Subcutaneous adipose tissue (tissue), 4 donors: ENCODE measurements around the gene KCNH8. TPM values are rescaled to one million over a fixed set of nuclear protein-coding genes. Genes with fewer than 3 reads are reported as not detected.

Source experiments
- total RNA-seq, 4 donors: library from RNA; depleted of rRNA; stranded (reverse); fragments of >200 nt; gene quantifications; one replicate each; pipeline ENCODE4 v1.1.0, GENCODE V29; 2016
- TF ChIP-seq, protein P1 (sequence below): fragments of 450-650 bp; IDR thresholded peaks from one replicate; pipeline ENCODE4 v1.5.1; 2016; ENCODE audit warnings: low read depth, mild to moderate bottlenecking, control low read depth, antibody characterized with exemption, moderate library complexity

The KCNH8 gene
- total RNA-seq, 4 donors from 2014 or later: not detected

DNA sequence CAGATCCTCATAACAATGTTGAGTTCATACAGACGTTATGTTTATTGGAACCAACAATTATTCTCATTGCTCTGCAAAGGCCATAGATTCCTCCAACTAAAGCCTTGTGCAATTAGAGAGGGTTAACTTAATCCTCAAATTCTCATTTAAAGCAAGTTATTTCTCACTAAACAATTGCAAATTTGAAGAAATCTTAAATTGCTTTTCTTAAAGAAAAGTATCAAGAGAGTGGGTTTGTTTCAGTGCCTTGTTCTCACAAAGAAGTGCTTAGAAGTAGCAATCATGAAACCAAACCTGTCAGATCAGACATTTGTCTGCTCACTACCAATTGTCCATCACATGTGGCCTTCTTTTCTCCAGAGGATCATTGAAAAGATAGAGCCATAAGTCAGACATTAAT lies 124.8 kb downstream of the KCNH8 start:
- TF ChIP-seq, protein P1, sequence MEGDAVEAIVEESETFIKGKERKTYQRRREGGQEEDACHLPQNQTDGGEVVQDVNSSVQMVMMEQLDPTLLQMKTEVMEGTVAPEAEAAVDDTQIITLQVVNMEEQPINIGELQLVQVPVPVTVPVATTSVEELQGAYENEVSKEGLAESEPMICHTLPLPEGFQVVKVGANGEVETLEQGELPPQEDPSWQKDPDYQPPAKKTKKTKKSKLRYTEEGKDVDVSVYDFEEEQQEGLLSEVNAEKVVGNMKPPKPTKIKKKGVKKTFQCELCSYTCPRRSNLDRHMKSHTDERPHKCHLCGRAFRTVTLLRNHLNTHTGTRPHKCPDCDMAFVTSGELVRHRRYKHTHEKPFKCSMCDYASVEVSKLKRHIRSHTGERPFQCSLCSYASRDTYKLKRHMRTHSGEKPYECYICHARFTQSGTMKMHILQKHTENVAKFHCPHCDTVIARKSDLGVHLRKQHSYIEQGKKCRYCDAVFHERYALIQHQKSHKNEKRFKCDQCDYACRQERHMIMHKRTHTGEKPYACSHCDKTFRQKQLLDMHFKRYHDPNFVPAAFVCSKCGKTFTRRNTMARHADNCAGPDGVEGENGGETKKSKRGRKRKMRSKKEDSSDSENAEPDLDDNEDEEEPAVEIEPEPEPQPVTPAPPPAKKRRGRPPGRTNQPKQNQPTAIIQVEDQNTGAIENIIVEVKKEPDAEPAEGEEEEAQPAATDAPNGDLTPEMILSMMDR: no peak

DNA sequence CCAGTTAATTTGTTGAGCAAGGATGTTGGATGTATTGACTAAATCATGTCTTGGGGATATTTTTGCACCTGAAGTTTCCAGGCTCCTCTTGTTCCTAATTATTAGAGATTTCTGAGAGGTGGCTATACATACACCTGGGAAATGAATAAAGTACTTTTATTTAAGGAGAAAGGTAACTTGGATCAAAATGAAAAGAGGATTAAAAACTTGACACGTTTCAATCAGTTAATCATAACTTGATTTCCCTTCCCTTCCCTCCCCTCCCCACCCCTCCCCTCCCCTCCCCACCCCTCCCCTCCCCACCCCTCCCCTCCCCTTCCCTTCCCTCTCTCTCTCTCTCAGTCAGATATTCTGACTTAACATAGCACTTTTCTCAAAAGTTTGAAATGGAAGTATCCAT lies 126.3 kb downstream of the KCNH8 start:
- TF ChIP-seq, protein P1: no peak

DNA sequence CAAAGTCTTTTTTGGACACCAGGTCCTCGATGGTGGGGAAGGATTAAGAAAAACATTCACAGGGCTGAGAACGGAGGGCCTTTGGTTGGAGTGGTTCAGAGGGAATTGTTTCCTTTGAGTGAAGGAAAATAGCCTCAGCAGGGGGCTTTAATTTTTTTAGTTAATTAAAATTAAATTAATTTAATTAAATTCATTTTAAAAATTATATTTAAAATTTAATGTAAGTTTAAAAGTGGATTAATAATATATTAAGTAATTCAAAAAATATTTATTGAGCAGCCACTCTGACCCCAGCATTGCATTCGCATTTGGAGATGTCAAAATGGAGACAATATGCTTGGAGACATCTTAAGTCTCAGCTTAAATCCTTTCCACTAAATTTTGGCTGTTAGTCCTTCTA lies 136.7 kb downstream of the KCNH8 start:
- TF ChIP-seq, protein P1: no peak

DNA sequence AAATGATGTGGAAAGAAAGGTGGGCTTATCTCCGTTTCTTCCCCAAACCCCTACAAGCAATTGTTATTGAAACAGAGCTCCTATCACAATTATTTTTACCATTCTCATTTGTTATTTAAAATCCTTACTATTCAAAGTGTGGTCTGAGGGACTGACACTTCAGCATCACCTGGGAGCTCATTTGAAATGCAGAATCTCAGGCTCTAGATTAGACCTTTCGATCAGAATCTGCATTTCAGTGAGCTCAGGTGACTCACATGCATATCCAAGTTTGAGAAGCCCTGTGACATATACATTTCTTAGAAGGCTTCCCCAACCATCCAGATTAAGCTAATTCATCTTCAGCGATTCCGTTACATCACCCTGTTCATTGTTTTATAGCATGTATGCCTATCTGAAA lies 145.0 kb downstream of the KCNH8 start:
- TF ChIP-seq, protein P1: no peak

DNA sequence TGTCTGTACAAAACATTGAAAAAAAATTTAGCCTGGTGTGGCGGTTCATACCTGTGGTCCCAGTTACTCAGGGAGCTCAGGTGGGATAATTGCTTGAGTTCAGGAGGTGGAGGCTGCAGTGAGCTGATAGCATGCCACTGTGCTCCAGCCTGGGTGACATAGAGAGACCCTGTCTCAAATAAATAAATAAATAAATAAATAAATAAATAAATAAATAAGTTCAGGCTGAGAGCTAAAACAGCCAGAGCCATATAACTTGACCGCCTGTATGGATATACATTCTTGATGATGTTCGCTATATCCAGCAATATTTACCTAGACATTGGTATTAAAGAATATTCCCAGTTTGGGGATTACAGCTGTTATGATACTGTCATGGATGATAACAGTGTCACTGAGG lies 146.9 kb downstream of the KCNH8 start:
- TF ChIP-seq, protein P1: no peak

DNA sequence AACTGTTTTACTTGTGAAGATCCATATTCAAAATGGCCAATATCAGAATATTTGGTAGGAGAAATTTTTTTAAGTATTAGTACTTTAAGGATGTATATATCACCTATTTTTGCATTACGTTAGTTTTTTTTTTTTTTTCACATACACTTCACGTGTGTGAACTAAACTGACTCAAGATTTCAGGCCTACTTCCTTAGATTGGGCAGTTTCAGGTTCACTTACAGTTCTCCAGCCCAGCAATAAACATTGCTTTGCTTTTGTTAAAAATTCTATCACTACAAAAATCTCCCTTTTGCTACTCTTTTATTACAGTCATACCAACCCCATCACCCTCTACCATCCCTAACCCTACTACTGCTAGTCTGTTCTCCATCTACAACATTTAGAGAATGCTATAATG lies 183.6 kb downstream of the KCNH8 start:
- TF ChIP-seq, protein P1: no peak

DNA sequence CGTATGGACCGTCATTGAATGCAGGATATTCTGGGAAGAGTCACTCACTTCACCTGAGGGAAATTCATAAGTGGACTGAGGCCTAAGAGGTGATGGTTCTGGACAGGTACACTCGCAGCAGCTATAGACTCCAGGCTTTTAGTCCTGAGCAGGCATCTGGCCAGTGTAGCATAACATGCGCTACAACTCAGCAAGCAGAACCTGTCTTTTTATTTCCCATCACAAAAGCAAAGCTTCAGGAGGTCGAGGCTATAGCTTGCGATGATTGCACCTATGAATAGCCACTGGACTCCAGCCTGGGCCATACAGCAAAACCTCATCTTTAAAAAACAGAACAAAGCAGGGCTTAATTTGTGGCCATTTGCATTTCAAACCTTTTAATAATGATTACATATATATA lies 185.8 kb downstream of the KCNH8 start:
- TF ChIP-seq, protein P1: no peak
